GM21825 (cell line): ENCODE measurements around the gene PDE4D.

ENCODE experiments used
- ATAC-seq: cut with Tn5 transposase; IDR thresholded peaks from one replicate; pipeline ENCODE4 v1.9.1; 2021; ENCODE audit warnings: mild to moderate bottlenecking, moderate library complexity; ENCODE audit not compliant: unreplicated experiment

The PDE4D gene

DNA sequence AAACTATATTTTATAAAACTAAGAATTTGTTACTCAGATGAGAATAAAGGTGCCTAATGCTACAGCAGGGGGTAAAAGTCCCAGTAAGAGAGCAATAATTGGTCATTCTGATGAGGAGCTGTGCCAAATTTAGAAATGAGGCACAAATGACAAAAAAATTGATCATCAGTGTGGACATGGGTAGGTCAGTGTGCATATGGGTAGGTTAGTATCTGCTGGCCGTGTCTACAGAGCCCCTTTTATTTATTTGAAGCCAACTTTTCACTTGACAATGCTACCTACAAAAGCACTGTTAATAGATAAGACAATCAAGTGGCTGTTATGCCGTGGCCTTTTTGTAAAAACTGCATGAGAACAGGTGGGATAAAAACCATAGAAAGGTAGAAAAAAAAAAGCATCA lies 856.1 kb downstream of the PDE4D start:
- no peak for ATAC-seq

DNA sequence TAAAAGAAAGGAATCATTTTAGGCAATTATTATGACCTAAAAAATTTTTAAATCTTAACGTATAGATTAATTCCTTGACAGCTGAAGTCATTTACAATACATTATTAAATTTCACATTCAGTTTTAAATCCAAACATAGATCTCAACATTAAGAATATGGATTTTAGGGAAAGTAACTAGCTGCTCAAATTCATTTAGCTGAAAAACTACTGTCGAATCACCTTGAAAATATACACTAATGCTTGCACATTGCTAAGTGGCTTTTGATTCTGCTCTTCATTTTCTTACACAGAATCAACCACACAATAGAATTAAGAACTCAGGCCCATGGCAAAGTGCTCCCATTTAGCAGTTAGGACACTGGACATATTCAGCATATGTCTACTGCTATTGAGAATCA lies 856.5 kb downstream of the PDE4D start:
- ATAC-seq: no peak

DNA sequence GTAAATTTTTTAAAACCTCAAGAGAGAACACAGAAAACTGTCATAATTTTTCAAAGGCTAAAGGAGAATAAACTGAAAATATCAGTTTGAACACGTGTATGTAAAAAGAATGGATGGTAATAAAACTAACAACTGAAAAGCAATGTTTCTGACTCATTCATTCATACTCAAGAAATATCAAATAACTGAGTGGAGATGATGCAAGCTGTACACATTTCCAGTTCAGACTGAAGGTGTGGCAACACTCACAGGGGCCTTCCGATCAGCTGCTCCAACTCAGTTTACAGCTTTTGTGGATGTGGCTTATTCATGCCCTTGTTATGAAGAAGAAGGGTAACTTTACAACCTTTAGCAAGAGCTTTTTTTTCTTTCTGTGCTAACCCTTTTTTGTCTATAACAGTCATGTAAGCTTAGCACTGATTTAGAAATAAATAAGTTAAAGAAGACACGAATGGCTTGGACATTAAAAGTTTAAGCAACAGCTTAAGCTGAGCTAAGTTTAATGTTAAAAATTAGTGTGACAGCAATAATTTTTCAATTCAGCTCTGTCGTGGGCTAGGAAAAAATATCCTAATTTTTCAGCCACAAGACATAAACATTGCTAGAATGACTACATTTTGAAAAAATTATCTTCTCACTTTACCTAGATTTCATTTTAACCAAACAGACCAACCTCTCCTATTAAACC lies 857.1 kb downstream of the PDE4D start:
- no peak for ATAC-seq

DNA sequence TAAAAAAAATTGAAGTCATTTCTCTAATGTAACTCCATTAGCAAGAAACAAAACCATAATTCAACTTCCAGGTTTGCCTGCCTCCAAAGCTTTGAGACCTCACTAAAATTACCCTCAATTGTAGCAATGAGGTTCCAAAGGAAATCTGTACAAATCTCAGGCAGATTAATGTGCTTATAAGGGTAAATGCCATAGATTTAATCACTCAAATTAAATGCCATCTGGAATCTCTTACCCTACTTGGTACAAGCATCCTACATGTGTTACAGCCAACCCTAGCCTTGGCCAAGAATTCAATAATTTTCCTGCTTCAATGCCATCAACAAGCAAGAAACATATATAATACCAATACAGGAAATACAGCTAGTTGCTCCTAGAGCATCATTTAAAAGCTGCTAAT lies 857.8 kb downstream of the PDE4D start:
- no peak for ATAC-seq

DNA sequence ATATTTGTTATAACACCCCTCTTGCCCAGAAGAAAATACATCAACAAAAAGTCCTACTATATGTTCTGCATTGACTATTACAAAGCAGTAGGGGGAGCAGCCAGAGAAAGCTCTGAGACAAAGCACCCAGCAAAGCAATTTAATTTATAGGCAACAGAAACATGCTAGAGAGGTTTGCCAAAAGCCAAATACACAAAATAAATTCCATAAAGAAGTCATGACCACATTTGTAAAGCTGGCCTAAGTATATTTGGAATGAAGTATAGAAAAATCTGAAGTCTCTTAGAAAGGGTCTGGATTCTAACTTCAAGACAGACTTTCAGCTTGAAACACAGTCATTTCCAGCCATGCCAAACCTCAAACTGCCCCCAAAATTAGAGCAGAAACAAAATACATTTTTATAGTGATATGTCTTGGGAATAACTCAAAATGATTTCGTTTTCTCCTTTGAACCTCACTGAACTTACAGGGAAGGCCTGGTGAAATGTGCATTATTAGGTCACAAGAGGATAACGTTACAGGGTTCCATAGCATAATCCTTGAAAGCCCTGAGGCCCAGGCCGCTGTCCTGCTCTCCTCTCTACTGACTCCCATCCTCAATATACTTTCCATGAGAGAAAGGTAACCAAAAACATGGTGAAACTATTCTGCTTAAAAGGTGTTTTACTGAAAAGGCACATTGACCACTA lies 858.9 kb downstream of the PDE4D start:
- ATAC-seq: no peak

DNA sequence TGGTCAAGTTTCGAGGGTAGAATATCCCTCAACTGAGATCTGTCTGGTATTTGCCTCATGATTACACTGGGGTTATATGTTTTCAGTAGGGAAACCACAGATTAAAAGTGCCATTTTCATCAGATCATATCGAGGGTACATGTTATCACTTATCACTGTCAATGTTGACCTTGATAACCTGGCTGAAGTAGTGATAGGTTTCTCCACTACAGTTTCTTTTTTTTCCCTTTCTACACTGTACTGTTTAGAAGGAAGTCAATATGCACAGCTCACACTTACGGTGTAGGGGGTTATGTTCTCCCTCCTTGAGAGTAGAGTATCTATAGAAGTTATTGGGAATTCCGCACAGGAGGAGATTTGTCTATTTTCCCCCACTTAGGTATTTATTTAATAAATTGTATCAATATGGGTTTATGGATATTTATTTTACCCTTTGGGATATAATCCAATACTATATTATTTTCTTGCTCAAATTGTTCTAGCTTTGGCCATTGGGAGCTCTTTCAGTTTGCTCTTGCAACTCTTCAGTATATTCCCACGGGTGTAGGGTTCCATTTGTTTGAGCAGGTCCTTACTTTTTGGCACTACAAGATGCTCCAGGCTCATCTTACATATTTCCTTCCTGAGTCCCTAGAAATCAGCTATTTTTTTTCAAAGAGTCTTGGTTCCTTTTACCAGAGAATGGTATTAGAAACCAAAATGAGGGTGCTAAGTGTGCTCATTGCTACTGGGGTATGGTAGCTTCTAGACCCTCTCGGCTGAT lies 866.2 kb downstream of the PDE4D start:
- no peak for ATAC-seq

DNA sequence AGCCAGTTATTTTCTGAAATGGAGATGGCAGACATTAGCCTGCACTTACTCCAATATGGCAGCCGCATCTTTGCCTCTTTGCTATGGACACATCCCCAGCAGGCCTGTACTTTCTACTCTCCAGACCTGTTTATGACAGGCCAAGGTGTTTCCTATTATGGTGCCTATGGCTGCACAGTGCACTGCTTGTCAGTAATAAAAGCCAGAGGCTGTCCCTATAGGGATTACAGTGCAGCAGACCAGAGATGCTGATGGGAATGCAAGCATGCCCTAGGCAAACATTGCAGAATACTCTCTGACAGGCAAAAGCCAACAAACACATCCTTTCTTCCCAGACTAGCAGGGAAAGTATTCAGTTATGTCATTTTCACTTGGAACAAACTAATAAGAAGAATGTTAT lies 867.8 kb downstream of the PDE4D start:
- no peak for ATAC-seq

DNA sequence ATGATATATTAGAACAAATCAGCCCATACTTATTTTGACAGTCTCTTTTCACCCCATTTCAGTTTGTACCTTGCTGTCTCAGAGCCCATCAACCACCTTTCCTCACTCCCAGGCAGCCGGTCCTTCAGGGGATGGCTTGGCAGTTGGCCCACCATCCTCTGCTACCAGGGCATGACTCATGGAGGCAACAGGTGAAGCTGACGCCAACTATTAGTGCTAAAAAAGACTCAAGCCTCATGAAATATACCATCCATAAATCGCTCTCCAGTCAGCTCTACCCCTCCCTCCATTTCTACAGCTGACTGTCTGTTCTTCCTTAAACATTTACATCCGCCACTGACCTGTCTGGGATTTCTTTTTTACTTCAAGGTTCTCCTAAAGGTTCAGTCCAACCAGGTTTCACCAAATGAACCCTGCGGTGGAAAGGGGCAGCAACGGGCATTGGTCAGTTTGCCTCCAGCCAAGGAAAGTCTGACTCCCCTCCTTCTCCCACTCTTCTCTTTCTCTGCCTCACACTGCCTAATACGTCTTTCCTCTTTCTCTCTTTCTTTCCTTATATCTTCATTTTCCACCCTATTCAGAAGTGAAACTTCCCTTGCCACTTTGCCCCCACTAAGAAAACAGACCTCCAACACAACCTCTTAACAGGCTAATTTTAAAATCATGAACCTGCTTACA lies 871.5 kb downstream of the PDE4D start:
- ATAC-seq: no peak

DNA sequence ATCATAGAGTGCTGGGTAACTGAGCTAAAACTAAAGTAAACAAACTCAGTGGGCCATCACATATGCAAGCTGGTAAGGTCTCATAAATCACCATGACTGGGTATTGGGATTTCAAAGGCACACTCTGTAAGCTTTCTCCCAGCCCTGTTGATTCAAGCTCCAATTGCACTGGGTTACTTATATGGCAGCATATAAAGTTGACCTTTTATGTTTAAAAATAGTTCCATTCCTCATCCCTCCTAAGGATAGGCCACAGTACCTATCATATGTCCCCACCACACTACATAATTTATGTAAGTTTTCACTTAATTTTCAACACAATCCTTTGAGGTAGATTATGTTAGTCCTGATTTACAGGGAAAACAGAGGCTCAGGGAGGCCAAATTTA lies 872.2 kb downstream of the PDE4D start:
- no peak for ATAC-seq

DNA sequence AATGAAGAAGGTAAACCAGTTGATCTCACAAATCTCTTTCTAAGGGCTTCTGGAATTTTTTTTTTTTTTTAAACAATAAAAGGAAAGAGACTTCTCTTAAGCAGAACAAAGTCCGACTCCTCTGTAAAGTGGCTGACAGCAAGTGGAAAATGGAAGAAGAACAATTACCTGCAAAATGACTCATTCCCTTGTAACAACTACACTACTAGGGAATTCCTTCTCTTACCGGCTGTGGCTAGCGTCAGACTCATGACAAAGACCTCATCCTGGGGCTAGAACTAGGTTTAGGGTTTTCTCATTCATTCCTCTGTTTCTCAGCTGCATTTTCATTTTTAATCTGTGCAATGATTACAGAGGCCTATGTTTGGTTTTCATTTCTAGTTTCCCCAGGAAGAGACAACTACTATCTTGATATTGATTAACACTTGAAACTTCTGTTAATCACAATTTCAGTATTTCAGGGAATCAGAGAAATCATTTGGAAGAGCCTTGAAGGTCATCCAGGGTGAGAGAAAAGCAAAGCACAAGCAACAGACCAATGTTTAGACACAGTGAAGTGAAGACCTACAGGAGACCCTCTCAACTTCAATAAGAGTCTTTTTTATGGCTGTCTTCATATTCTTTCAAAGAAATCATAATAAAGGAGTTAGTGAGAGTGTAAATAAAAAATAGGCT lies 872.8 kb downstream of the PDE4D start:
- no peak for ATAC-seq

DNA sequence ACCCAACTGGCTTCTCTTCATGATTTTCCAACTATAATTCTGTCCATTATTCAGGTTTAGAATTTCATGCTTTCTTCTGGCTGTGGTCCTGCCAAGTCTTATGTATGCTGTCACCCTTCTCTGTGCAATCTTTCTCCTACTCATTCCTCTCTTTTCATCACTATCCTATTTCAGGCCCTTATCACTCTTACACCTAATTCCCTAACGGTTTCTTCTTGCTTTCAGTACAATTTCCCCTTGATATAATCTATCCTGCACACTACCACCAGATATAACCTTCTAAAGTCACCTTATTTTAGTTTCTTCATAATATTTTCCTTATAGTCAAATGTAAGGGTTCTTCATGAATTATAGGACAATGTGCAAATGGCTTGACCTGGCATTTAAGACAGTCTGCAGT lies 874.4 kb downstream of the PDE4D start:
- no peak for ATAC-seq

DNA sequence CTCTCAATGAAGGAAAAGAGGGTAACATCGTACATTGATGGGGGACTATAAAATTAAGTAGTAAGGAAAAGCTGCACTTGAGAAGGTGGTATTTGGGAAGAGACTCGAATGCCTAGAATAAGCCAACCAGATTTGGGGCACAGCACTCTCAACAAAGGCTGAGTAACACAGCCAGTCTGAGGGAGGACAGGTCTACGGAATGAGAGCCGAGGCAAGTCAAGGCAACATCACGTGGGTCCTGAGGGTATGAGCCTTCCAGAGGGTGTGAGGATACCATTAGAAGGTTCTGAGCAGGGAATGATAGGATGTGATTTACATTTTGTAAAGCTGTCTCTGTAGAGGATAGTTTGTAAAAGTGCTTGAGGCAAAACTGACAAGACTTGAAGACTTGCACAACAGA lies 876.6 kb downstream of the PDE4D start:
- no peak for ATAC-seq

DNA sequence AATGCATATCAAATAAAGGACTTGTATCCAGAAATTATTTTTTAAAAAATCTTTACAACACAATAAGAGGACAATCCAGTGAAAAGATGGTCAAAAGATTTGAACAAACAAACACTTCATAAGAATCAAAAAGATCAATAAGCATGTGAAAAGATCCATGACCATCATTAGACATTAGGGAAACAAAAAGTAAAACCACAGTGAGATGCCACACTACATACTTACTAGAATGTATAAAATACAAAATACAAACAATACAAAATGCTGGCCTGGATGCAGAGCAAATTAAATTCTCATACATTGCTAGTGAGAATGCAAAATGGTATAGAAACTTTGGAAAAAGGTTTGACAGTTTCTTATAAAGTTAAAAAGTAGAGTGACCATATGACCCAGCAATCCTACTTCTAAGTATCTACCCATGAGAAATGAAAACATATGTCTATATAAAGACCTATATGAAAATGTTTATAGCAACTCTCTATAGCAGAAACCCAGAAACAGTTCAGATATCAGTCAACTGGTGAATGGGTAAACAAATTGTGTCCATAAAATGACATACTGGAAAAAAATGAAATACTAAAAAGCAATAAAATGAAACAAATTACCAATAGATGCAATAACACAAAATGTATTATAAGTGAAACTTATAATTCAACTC lies 884.6 kb downstream of the PDE4D start:
- ATAC-seq: no peak

DNA sequence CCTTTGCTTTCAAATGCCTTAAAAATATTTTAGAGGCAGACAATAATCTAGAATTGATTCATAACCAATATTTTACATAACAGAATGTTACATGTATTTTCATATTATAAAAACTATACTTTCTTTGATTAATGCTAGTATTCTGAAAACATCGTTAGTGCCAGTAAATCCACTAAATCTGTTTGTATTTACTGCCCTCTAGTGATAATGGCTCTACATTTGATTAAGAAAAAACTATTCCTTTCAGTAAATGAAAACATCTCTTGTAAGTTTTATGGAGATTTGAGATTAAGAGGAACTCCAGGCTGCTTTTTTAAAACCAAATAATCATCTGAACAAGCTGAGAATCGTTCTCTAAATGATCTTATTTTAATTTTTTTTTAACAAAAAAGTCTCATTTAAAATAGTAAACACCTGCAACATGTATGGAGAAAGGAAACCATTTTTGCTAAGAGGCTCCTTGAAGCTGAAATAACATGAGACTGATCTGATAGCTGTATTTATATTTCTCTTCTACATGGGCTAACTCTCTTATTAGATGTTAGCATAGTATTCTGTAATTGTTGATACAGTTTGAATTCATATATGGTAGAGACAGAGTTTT lies 886.0 kb downstream of the PDE4D start:
- ATAC-seq: no peak

DNA sequence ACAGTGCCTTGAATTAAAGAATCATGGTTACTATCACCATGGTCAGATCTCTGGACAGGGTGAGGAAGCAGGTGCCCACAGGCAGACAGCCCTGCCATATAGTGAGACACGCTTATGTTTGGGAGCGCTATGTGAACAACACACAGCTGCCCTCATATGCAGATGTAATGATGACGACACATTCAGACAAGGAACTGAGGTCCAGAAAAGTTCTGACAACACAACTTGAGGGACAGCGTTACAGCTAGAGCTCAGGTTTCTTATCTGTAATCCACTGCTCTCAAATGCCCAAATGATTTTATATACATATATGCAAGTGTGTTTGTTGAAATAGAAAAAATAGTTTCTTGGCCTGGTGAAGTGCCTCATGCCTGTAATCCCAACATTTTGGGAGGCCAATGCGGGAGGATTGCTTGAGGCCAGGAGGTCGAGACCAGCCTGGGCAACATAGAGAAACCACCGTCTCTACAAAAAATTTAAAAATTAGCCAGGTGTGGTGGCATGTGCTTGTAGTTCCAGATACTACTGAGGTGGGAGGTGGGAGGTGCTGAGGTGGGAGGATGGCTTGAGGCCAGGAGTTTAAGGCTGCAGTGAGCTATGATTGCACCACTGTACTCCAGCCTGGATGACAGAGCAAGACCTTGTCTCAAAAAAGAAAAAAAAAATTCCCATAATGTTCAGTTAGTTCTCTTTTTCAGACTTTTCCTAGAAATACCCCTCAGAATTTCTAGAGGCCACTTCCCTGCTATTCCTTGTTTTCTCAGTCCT lies 887.4 kb downstream of the PDE4D start:
- ATAC-seq: no peak

DNA sequence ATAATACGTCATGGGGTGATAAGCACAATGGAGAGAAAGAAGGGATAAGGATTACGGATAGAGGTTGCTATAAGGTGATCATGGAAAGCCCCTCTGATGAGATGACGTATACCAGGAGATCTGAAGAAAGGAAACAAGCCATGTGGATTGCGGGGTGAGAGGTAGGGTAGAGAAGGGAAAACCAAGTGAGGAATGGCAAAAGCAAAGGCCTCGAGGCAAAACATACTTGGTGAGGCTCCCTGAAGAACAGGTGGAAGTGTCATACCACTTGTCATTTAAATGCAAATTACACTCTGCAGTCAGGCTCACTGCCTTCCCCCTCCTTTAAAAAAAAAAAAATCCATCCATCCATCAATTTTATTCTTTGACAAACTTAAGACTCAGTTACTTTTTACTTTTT lies 889.9 kb downstream of the PDE4D start:
- ATAC-seq: no peak

DNA sequence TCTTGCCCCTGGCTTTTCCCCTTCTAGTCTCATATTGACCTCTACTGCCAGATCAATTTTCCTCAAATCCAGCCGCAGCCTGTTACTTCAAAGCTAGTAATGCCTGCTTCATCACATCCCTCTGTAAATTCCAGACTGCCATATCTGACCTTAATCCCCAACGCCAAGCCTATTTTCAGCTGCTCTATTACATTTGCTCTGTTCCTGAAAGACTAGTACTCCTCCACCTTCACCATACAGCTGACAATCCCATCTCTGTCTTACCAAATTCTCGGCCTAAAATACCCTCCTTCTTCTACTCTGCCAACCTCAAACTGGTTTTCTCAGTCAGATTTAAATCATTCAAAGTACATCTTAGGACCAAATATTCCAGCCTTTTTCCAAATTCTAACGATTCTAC lies 890.4 kb downstream of the PDE4D start:
- ATAC-seq: no peak

DNA sequence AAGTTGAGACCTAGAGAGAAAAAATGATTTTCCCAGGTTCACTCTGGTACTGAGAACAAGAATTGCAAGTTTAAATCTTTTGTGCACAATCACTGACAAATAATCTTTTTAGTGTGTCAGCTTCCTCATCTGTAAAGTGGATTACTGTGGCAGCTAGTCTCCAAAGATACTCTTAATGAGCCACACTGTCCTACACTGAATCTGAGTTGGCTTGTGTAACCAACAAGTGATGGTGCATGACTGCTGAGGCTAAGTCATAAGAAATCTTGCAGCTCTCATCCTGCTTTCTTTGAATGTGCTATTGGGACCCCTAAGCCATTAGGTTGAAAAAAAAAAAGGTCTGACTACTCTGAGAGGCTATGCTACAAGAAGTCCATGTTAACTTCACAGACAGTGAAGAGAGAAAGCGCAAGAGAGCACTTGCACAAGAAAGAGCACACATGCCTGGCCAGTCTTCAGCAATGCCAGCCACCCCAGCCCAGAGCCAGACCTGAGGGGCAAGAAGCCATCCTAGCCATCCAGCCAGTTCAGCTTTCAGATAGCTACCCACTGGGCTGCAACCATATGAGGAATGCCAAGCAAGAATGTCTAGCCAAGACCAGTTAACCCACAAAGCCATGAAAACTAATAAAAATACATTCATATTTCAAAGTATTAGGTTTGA lies 891.2 kb downstream of the PDE4D start:
- ATAC-seq: no peak

DNA sequence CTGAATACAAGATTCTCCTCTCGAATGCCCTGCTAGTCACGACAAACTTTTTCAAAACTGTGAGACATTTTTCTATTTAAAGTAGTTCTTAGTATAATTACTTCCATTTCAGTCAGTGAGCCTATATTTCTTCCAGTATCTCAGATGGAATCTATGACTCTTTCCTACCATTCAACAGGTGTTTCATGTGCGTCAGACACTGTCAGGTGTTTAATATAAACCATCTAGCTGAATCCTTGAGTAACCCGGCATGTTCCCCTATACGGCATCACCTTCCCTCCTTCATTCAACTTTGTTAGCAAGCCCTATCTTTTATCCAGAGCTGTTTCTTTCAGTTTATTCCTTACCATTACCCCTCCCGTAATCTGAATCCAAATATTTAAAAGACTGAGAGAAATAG lies 891.8 kb downstream of the PDE4D start:
- ATAC-seq: no peak
